ENCODE data around the gene ZNF853. TPM values are rescaled to one million over a fixed set of nuclear protein-coding genes. Genes with fewer than 3 reads are reported as not detected.
A peak's percentile ranks its signal among the peaks of the same experiment; 100 is the strongest.

Gene ZNF853
- total RNA-seq, 1 experiment from 2014 or later: not detected

DNA sequence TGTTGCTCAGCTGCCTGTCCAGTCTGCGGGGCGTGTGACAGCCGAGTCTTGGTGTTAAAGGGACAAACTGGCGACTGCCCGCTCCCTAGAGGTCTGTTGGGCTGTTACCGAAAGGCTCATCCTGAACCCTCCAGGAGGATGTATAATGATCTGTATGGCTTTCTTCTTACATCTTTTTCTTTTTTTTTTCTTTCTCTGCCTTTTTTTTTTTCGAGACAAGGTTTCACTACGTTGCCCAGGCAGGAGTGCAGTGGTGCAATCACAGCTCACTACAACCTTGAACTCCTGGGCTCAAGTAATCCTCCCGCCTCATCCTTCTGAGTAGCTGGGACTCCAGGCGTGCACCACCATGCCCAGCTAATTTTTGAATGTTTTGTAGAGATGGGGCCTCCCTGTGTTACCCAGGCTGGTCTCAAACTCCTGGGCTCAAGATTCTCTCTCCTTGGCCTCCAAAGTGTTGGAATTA lies 24.7 kb upstream of the ZNF853 start:
- peak overlapping the region; percentile 95 for H3K9ac ChIP-seq (ENCODE audit: low read length)
- peak overlapping the region; percentile 81 for H3K4me3 ChIP-seq (ENCODE audit: low read length)
- H3K9me2 ChIP-seq (replicated peaks; ENCODE audit: insufficient read depth, low read length): no peaks in the 10 kb centered on the region
- H3K36me3 ChIP-seq (ENCODE audit: insufficient read depth, low read length): peaks cover 18% of the 10 kb centered on the region; the same call in 1 of the 2 replicates
- no peaks in the 10 kb centered on the region for H3K9me3 ChIP-seq (ENCODE audit: low read length)
- H3K4me2 ChIP-seq (ENCODE audit: low read depth, low read length, poor library complexity, severe bottlenecking): peak overlapping the region; percentile 84
- peaks cover 18% of the 10 kb centered on the region for H3K79me2 ChIP-seq (ENCODE audit: low read length)
- DNase-seq: no peak
- H2AFZ ChIP-seq (ENCODE audit: low read length): peak overlapping the region; percentile 64; the same call in 1 of the 2 replicates
- H3K27me3 ChIP-seq (ENCODE audit: low read length): no peaks in the 10 kb centered on the region
- H3K27ac ChIP-seq (ENCODE audit: low read length): peak overlapping the region; percentile 53; the same call in 1 of the 2 replicates
- H4K20me1 ChIP-seq (ENCODE audit: insufficient read depth, low read depth, low read length): no peaks in the 10 kb centered on the region; the same call in 1 of the 2 replicates
- peaks cover 17% of the 10 kb centered on the region for H3K4me1 ChIP-seq (ENCODE audit: low read length)

DNA sequence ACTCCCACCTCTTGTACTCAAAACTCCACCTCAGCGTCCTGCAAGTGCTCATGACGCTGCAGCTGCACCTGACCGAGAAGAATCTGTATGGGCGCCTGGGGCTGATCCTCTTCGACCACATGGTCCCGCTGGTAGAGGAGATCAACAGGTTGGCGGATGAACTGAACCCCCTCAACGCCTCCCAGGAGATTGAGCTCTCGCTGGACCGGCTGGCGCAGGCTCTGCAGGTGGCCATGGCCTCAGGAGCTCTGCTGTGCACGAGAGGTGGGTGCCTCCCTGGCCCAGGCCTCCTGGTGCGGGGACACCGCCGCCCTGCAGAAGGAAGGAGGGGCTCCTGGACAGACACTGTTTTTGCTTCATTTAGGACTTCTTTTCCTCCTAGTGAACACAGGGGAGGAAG lies 15.3 kb upstream of the ZNF853 start:
- H3K4me2 ChIP-seq (ENCODE audit: low read depth, low read length, poor library complexity, severe bottlenecking): no peak overlapping the region
- H3K4me3 ChIP-seq (ENCODE audit: low read length): no peak overlapping the region
- H4K20me1 ChIP-seq (ENCODE audit: insufficient read depth, low read depth, low read length): no peaks in the 10 kb centered on the region
- no peaks in the 10 kb centered on the region for H3K9me2 ChIP-seq (replicated peaks; ENCODE audit: insufficient read depth, low read length)
- no peaks in the 10 kb centered on the region for H3K4me1 ChIP-seq (ENCODE audit: low read length)
- no peaks in the 10 kb centered on the region for H3K27me3 ChIP-seq (ENCODE audit: low read length)
- H2AFZ ChIP-seq (ENCODE audit: low read length): no peak overlapping the region
- no peak overlapping the region for H3K27ac ChIP-seq (ENCODE audit: low read length)
- H3K9ac ChIP-seq (ENCODE audit: low read length): no peak overlapping the region
- H3K36me3 ChIP-seq (ENCODE audit: insufficient read depth, low read length): peaks cover 20% of the 10 kb centered on the region; the same call in 1 of the 2 replicates
- peaks cover 2% of the 10 kb centered on the region; the same call in 1 of the 2 replicates for H3K79me2 ChIP-seq (ENCODE audit: low read length)
- no peaks in the 10 kb centered on the region for H3K9me3 ChIP-seq (ENCODE audit: low read length)
- DNase-seq: no peak

DNA sequence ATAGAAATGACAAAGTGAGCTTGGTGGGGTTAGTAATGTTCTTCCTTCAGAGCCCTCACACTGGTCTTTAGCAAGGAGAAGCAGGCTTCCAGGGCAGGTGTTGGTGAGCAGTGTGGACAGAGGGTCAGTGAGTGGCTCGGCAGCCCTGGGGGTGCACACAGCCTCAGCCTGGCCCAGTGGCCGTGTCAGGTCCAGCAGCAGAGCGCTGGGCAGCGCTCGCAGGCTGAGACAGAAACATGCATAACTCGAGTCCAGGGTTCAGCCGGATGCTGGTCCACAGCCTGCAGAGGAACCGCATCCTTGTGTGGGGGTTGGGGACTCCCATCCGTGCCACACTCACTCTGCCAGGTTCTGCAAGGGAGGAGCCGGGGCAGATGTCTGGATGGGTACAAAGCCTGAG lies 11.0 kb upstream of the ZNF853 start:
- H3K4me1 ChIP-seq (ENCODE audit: low read length): no peaks in the 10 kb centered on the region
- no peaks in the 10 kb centered on the region for H3K9me2 ChIP-seq (replicated peaks; ENCODE audit: insufficient read depth, low read length)
- no peak overlapping the region for H2AFZ ChIP-seq (ENCODE audit: low read length)
- H3K4me3 ChIP-seq (ENCODE audit: low read length): no peak overlapping the region
- H3K4me2 ChIP-seq (ENCODE audit: low read depth, low read length, poor library complexity, severe bottlenecking): no peak overlapping the region
- H3K27ac ChIP-seq (ENCODE audit: low read length): no peak overlapping the region
- H3K9ac ChIP-seq (ENCODE audit: low read length): no peak overlapping the region
- peaks cover 13% of the 10 kb centered on the region; the same call in 1 of the 2 replicates for H3K36me3 ChIP-seq (ENCODE audit: insufficient read depth, low read length)
- H3K27me3 ChIP-seq (ENCODE audit: low read length): no peaks in the 10 kb centered on the region
- DNase-seq: no peak
- no peaks in the 10 kb centered on the region for H3K9me3 ChIP-seq (ENCODE audit: low read length)
- H3K79me2 ChIP-seq (ENCODE audit: low read length): no peaks in the 10 kb centered on the region
- H4K20me1 ChIP-seq (ENCODE audit: insufficient read depth, low read depth, low read length): no peaks in the 10 kb centered on the region

DNA sequence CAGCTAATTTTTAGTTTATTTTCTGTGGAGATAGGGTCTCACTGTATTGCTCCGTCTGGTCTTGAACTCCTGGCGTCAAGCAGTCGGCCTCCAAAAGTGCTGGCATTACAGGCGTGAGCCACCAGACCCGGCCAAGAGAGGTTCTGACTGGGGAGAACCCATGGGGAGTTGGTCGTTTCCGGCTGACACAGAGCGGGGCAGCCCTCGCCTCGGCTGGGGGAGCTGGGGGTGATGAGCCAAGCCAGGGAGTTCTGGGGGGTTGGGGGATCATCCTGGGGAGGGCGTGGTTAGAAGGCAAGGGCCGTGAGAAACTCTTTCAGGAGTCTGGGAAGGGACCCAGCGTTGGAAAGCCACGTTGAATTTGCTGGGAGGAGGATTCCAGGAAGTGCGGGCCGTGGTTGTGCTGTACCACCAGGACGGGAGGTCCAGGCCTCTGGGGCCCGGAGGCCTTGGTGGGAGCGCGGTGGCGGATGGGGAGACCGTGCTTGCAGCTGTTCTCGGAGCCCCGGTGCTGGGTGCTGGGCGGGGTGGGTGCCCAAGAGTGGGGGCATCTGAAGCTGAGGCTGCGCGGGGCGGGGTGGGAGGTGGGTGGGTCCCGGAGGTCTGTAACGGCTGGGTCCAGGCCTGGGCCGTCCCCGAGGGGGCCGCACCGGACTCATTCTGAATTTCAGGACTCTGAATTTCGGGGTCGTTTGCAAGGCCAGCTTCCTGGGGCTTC lies 8.4 kb upstream of the ZNF853 start:
- Histone ChIP-seq H3K9me3 (ENCODE audit: low read length) (no peaks in the 10 kb centered on the region), H3K4me2 (ENCODE audit: low read depth, low read length, poor library complexity, severe bottlenecking) (no peak overlapping the region), H2AFZ (ENCODE audit: low read length) (no peak overlapping the region), H3K9ac (ENCODE audit: low read length) (no peak overlapping the region), H3K27ac (ENCODE audit: low read length) (no peak overlapping the region), H3K4me1 (ENCODE audit: low read length) (no peaks in the 10 kb centered on the region), H3K79me2 (ENCODE audit: low read length) (no peaks in the 10 kb centered on the region), H3K27me3 (ENCODE audit: low read length) (no peaks in the 10 kb centered on the region), H3K36me3 (ENCODE audit: insufficient read depth, low read length) (peaks cover 13% of the 10 kb centered on the region; the same call in 1 of the 2 replicates), H4K20me1 (ENCODE audit: insufficient read depth, low read depth, low read length) (no peaks in the 10 kb centered on the region), H3K4me3 (ENCODE audit: low read length) (no peak overlapping the region), H3K9me2 (replicated peaks; ENCODE audit: insufficient read depth, low read length) (no peaks in the 10 kb centered on the region)
- DNase-seq: no peak

DNA sequence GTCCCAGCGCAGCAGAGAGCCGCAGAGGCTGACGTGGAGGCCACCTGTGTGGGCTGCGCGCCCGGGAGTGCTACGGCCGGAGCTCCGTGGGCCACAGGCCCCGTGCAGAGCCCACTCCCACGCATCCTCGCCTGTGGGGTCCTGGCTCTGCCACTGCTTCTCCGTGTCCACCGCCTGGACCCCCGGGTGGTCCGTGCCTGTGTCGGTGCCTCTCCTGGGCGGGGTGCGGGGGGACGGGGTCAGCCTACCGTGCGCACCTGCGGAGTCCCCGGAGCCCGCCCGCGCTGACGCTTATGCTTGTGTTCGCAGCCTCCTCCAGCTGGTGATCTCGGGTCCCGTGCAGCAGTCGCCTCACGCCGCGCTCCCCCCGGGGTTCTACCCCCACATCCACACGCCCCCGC lies 7.8 kb upstream of the ZNF853 start:
- H3K36me3 ChIP-seq (ENCODE audit: insufficient read depth, low read length): peaks cover 9% of the 10 kb centered on the region; the same call in 1 of the 2 replicates
- DNase-seq: no peak

DNA sequence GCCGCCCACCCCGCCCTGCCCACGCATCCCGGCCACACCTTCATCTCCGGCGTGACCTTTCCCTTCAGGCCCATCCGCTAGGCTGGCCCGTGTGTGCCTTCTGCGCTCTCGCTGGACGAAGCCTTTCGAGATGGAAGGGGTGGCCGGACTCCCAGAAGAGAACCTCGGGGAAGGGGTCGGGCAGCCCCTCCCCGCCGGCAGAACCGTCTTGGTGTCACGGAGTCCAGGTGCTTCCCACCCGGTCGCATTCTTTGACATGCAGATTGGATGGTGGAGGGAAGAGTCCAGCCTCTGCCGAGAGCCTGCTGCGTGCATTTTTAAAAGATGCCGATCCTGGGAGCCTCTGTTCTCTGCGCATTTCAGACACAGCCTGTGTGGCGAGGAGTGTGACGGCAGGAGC lies 7.3 kb upstream of the ZNF853 start:
- Histone ChIP-seq H3K9ac (ENCODE audit: low read length) (no peak overlapping the region), H2AFZ (ENCODE audit: low read length) (no peak overlapping the region), H3K27ac (ENCODE audit: low read length) (no peak overlapping the region), H3K4me2 (ENCODE audit: low read depth, low read length, poor library complexity, severe bottlenecking) (no peak overlapping the region), H3K27me3 (ENCODE audit: low read length) (no peaks in the 10 kb centered on the region), H3K79me2 (ENCODE audit: low read length) (no peaks in the 10 kb centered on the region), H3K36me3 (ENCODE audit: insufficient read depth, low read length) (peaks cover 7% of the 10 kb centered on the region; the same call in 1 of the 2 replicates), H3K4me3 (ENCODE audit: low read length) (no peak overlapping the region), H3K9me3 (ENCODE audit: low read length) (no peaks in the 10 kb centered on the region), H3K4me1 (ENCODE audit: low read length) (no peaks in the 10 kb centered on the region), H3K9me2 (replicated peaks; ENCODE audit: insufficient read depth, low read length) (no peaks in the 10 kb centered on the region), H4K20me1 (ENCODE audit: insufficient read depth, low read depth, low read length) (no peaks in the 10 kb centered on the region)
- DNase-seq: no peak

More for the DNA sequence above, 7.8 kb upstream of the ZNF853 start:
- Histone ChIP-seq H3K4me3 (ENCODE audit: low read length) (no peak overlapping the region), H3K4me2 (ENCODE audit: low read depth, low read length, poor library complexity, severe bottlenecking) (no peak overlapping the region), H3K79me2 (ENCODE audit: low read length) (no peaks in the 10 kb centered on the region), H2AFZ (ENCODE audit: low read length) (no peak overlapping the region), H3K4me1 (ENCODE audit: low read length) (no peaks in the 10 kb centered on the region), H3K9me2 (replicated peaks; ENCODE audit: insufficient read depth, low read length) (no peaks in the 10 kb centered on the region), H3K27ac (ENCODE audit: low read length) (no peak overlapping the region), H3K9ac (ENCODE audit: low read length) (no peak overlapping the region), H3K27me3 (ENCODE audit: low read length) (no peaks in the 10 kb centered on the region), H4K20me1 (ENCODE audit: insufficient read depth, low read depth, low read length) (no peaks in the 10 kb centered on the region), H3K9me3 (ENCODE audit: low read length) (no peaks in the 10 kb centered on the region)

DNA sequence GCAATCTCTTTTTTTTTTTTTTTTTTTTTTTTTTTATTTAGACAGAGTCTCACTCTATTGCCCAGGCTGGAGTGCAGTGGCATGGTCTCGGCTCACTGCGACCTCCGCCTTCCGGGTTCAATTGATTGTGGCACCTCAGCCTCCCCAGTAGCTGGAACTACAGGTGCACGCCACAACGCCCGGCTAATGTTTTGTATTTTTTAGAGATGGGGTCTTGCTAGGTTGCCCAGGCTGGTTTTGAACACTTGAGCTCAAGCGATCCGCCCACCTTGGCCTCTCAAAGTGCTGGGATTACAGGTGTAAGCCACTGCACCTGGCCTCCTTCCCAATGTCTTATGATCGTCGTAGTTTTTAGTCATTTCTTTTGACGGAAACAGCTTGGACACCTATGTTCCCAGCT lies 6.6 kb upstream of the ZNF853 start:
- no peaks in the 10 kb centered on the region for H3K79me2 ChIP-seq (ENCODE audit: low read length)
- no peaks in the 10 kb centered on the region for H3K9me3 ChIP-seq (ENCODE audit: low read length)
- peaks cover 5% of the 10 kb centered on the region; the same call in 1 of the 2 replicates for H3K36me3 ChIP-seq (ENCODE audit: insufficient read depth, low read length)
- no peak overlapping the region for H2AFZ ChIP-seq (ENCODE audit: low read length)
- H3K4me2 ChIP-seq (ENCODE audit: low read depth, low read length, poor library complexity, severe bottlenecking): no peak overlapping the region
- no peak overlapping the region for H3K4me3 ChIP-seq (ENCODE audit: low read length)
- no peaks in the 10 kb centered on the region for H3K4me1 ChIP-seq (ENCODE audit: low read length)
- DNase-seq: no peak
- no peaks in the 10 kb centered on the region for H3K27me3 ChIP-seq (ENCODE audit: low read length)
- no peak overlapping the region for H3K9ac ChIP-seq (ENCODE audit: low read length)
- H3K27ac ChIP-seq (ENCODE audit: low read length): no peak overlapping the region
- H3K9me2 ChIP-seq (replicated peaks; ENCODE audit: insufficient read depth, low read length): no peaks in the 10 kb centered on the region
- H4K20me1 ChIP-seq (ENCODE audit: insufficient read depth, low read depth, low read length): no peaks in the 10 kb centered on the region

DNA sequence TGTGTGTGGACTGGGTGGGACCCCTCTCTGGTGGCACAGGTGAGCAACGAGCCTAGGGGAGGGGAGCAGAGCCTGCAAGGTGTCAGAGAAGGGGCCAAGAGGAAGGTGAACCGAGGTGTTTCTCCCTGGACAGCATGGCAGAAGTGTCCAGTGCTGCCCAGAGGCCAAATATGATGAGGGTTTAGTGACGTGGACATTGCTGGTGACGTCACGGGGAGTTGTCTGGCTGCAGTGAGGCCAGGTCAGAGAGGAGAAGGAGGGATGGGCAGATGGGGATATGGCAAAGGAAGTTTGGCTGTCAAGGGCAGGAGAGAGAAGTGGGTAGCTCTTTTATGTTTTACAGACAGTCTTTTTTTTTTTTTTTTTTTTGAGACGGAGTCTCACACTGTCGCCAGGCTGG lies 2.6 kb upstream of the ZNF853 start:
- H3K27ac ChIP-seq (ENCODE audit: low read length): no peak overlapping the region
- H3K36me3 ChIP-seq (ENCODE audit: insufficient read depth, low read length): no peaks in the 10 kb centered on the region
- no peaks in the 10 kb centered on the region for H3K79me2 ChIP-seq (ENCODE audit: low read length)
- H3K9me3 ChIP-seq (ENCODE audit: low read length): no peaks in the 10 kb centered on the region
- no peaks in the 10 kb centered on the region for H3K27me3 ChIP-seq (ENCODE audit: low read length)
- no peak overlapping the region for H2AFZ ChIP-seq (ENCODE audit: low read length)
- H3K9ac ChIP-seq (ENCODE audit: low read length): no peak overlapping the region
- no peak for DNase-seq
- H3K4me3 ChIP-seq (ENCODE audit: low read length): no peak overlapping the region
- no peaks in the 10 kb centered on the region for H3K9me2 ChIP-seq (replicated peaks; ENCODE audit: insufficient read depth, low read length)
- H3K4me1 ChIP-seq (ENCODE audit: low read length): no peaks in the 10 kb centered on the region
- H4K20me1 ChIP-seq (ENCODE audit: insufficient read depth, low read depth, low read length): no peaks in the 10 kb centered on the region
- no peak overlapping the region for H3K4me2 ChIP-seq (ENCODE audit: low read depth, low read length, poor library complexity, severe bottlenecking)
